Left cardiac atrium (tissue), 4 donors: ENCODE results near the gene GNB5. TPM values are rescaled to one million over a fixed set of nuclear protein-coding genes. Genes with fewer than 3 reads are reported as not detected.
"Not testable (repeated sequence)": the region's sequence is repeated elsewhere in the genome, so short reads cannot be mapped to it uniquely, and the experiment has no call there.

Experiments
- ATAC-seq, 2 donors: fragments of 200-7000 bp; cut with Tn5 transposase; one replicate each; pipeline ENCODE4 v1.9.1; 2020; ENCODE audit warnings: mild to moderate bottlenecking in 2 of 2, moderate library complexity in 2 of 2
- DNase-seq: peaks from one replicate; pipeline ENCODE4 v3.0.0-alpha.2; 2020
- intact Hi-C, 2 donors: fragments of 100-400 bp; cut with DNase I; formaldehyde crosslinking; loops; one replicate each; pipeline versions ENCODE4 v1.14.1 to v1.15.1; 2022 to 2023
- total RNA-seq, 2 donors: library from RNA; stranded (reverse); fragmentation: NEBNext Ultra II Directional; extraction: Animal tissue kit (Norgen Biotek cat#: 25700); gene quantifications; one replicate each; pipeline ENCODE4 v1.2.1, GENCODE V29; 2021
- donor health status: DM: no; HTN: yes; CAD: no.
- donor health status: DM: no; HTN: yes; CAD: no; lungs with severe emphysema.
- donor health status: DM: yes; HTN: yes; CAD: no.
- donor health status: Dilated cardiomyopathy.

GNB5 gene
- total RNA-seq, 2 donors from 2014 or later = 36.3 to 63.4 TPM

GRCh38 chr15:52103217-52104207 is 87.7 kb downstream of the GNB5 start:
- ATAC-seq (peak; percentile 42 to 94), DNase-seq (peak; percentile 64)
- intact Hi-C loops = no loop called here

- DNase-seq = no peak
- peak in 1 of 2 donors; percentile 50 for ATAC-seq
- intact Hi-C loops = no loop called here
These were observed 88.7 kb downstream of the GNB5 start for GRCh38 chr15:52102463-52102862.

- intact Hi-C loops = no loop called here
- no peak for ATAC-seq
- DNase-seq = no peak
These were observed 89.5 kb downstream of the GNB5 start for GRCh38 chr15:52101542-52102323.

GRCh38 chr15:52100807-52101442 is 90.3 kb downstream of the GNB5 start:
- peak; percentile 79 for DNase-seq
- ATAC-seq = no peak
- intact Hi-C loops = no loop called here

- ATAC-seq = no peak
- intact Hi-C loops = no loop called here
- no peak for DNase-seq
These were observed 91.4 kb downstream of the GNB5 start for GRCh38 chr15:52099651-52100272.

GRCh38 chr15:52098323-52098722 is 92.9 kb downstream of the GNB5 start:
- intact Hi-C loops = no loop called here
- ATAC-seq (no peak), DNase-seq (no peak)

- intact Hi-C loops = no loop called here
- ATAC-seq (no peak), DNase-seq (no peak)
These were observed 94.0 kb downstream of the GNB5 start for GRCh38 chr15:52097180-52097579.

- ATAC-seq, DNase-seq, intact Hi-C loops: not testable (repeated sequence)
These were observed 94.7 kb downstream of the GNB5 start for GRCh38 chr15:52096536-52096935.

- intact Hi-C loops = no loop called here
- DNase-seq (no peak), ATAC-seq (peak in 1 of 2 donors; percentile 70)
These were observed 95.5 kb downstream of the GNB5 start for GRCh38 chr15:52095597-52096262.

GRCh38 chr15:52094811-52095584 is 96.2 kb downstream of the GNB5 start:
- intact Hi-C loops = no loop called here
- no peak for DNase-seq
- ATAC-seq = peak in 1 of 2 donors; percentile 53

- ATAC-seq (peak; percentile 76 to 82), DNase-seq (peak; percentile 36)
- intact Hi-C loops = no loop called here
These were observed 97.4 kb downstream of the GNB5 start for GRCh38 chr15:52093539-52094510.

GRCh38 chr15:52093167-52093538 is 98.0 kb downstream of the GNB5 start:
- DNase-seq (no peak), ATAC-seq (no peak)
- intact Hi-C loops = no loop called here

- ATAC-seq = no peak
- DNase-seq = no peak
- intact Hi-C loops = no loop called here
These were observed 101.0 kb downstream of the GNB5 start for GRCh38 chr15:52090193-52090592.

- intact Hi-C loops = no loop called here
- DNase-seq = no peak
- no peak for ATAC-seq
These were observed 105.0 kb downstream of the GNB5 start for GRCh38 chr15:52086011-52086786.

- no peak for DNase-seq
- intact Hi-C loops = no loop called here
- ATAC-seq = no peak
These were observed 105.9 kb downstream of the GNB5 start for GRCh38 chr15:52085299-52085698.

GRCh38 chr15:52083603-52084002 is 107.6 kb downstream of the GNB5 start:
- intact Hi-C loops = no loop called here
- no peak for ATAC-seq
- DNase-seq = no peak
